HFF-Myc (cell line): ENCODE results near the gene MTRF1L.
"Not testable (repeated sequence)": the region's sequence is repeated elsewhere in the genome, so short reads cannot be mapped to it uniquely, and the experiment has no call there.

ENCODE experiments used
- DNase-seq: peaks from one replicate; pipeline ENCODE4 v3.0.0-alpha.2; 2011; ENCODE audit warnings: low read depth; ENCODE audit errors: extremely low read depth
- H3K4me3 ChIP-seq: replicated peaks from 2 replicates; pipeline ENCODE4 v1.5.1; 2011; ENCODE audit warnings: low read depth, mild to moderate bottlenecking, control low read depth, low read length
- CTCF ChIP-seq: IDR thresholded peaks from 2 replicates; pipeline ENCODE4 v1.5.1; 2012; ENCODE audit warnings: mild to moderate bottlenecking, low read depth, low read length, control low read depth; ENCODE audit errors: missing control alignments

MTRF1L gene

GRCh38 chr6:152969688-152970418, 32.7 kb downstream of the MTRF1L start:
- no peak overlapping the region for H3K4me3 ChIP-seq
- TF ChIP-seq CTCF = no peak
- no peak for DNase-seq

- not testable (repeated sequence) for DNase-seq, H3K4me3 ChIP-seq
Observed at GRCh38 chr6:152966168-152966894, 36.2 kb downstream of the MTRF1L start.

GRCh38 chr6:152959333-152959732, 43.2 kb downstream of the MTRF1L start:
- DNase-seq = no peak
- H3K4me3 ChIP-seq = no peak overlapping the region
- no peak for TF ChIP-seq CTCF

- TF ChIP-seq CTCF = no peak
- no peak overlapping the region for H3K4me3 ChIP-seq
- no peak for DNase-seq
Observed at GRCh38 chr6:152957796-152958195, 44.7 kb downstream of the MTRF1L start.

GRCh38 chr6:152954443-152954842, 48.1 kb downstream of the MTRF1L start:
- TF ChIP-seq CTCF = no peak
- H3K4me3 ChIP-seq = no peak overlapping the region
- DNase-seq = no peak

GRCh38 chr6:152952866-152953509, 49.5 kb downstream of the MTRF1L start:
- peak; percentile 43 for TF ChIP-seq CTCF
- H3K4me3 ChIP-seq = no peak overlapping the region
- DNase-seq = peak; percentile 16

- no peak for TF ChIP-seq CTCF
- peak; percentile 21 for DNase-seq
- H3K4me3 ChIP-seq = no peak overlapping the region
Observed at GRCh38 chr6:152952045-152952444, 50.5 kb downstream of the MTRF1L start.
